H1 (cell line): Measurements from ENCODE around the gene RHD. TPM values are rescaled to one million over a fixed set of nuclear protein-coding genes. Genes with fewer than 3 reads are reported as not detected.

ENCODE experiments used
- ASH2L ChIP-seq: fragments of 200-600, 300-600 bp; sonication (generic); IDR thresholded peaks from one replicate; pipeline ENCODE4 v1.7.1; 2017; ENCODE audit warnings: low read length
- CBX8 ChIP-seq: fragments of 300-800, 300-1000 bp; sonication (generic); IDR thresholded peaks from 2 replicates; pipeline ENCODE4 v1.7.1; 2016; ENCODE audit warnings: low read depth, low read length, borderline replicate concordance
- CTBP2 ChIP-seq: IDR thresholded peaks from 2 replicates; pipeline ENCODE4 v1.7.0; 2011; ENCODE audit warnings: borderline replicate concordance, mild to moderate bottlenecking, moderate library complexity, mixed read lengths, low read length; ENCODE audit not compliant: insufficient read depth, insufficient read length
- CTCF ChIP-seq, 3 experiments: IDR thresholded peaks; 1 replicate in 2 of 3; 2 replicates in 1 of 3; pipeline versions ENCODE4 v1.5.1 to v1.6.1; 2011; ENCODE audit warnings: low read length in 3 of 3, mild to moderate bottlenecking in 3 of 3, inconsistent platforms in 2 of 3, low read depth in 1 of 3, moderate library complexity in 1 of 3; ENCODE audit not compliant: insufficient read depth in 1 of 3; ENCODE audit errors: control extremely low read depth in 1 of 3
- E2F6 ChIP-seq: IDR thresholded peaks from 2 replicates; pipeline ENCODE4 v1.6.1; 2012; ENCODE audit warnings: inconsistent platforms
- HDAC2 ChIP-seq, 2 experiments: fragments of 300-600 bp in 1 of 2; sonication (generic) in 1 of 2; IDR thresholded peaks; 2 replicates each; pipeline ENCODE4 v1.6.1; 2011 to 2012; ENCODE audit warnings: low read depth in 2 of 2, low read length in 2 of 2, mild to moderate bottlenecking in 2 of 2, moderate library complexity in 2 of 2, borderline replicate concordance in 1 of 2, inconsistent platforms in 1 of 2
- KDM4A ChIP-seq: IDR thresholded peaks from one replicate; pipeline ENCODE4 v1.7.1; 2012; ENCODE audit warnings: low read depth, mild to moderate bottlenecking, moderate library complexity, low read length, inconsistent platforms; ENCODE audit not compliant: severe bottlenecking
- KDM5A ChIP-seq: fragments of 200-600 bp; IDR thresholded peaks from 2 replicates; pipeline ENCODE4 v1.7.1; 2012; ENCODE audit warnings: mild to moderate bottlenecking, low read length, inconsistent platforms, mixed read lengths
- NRF1 ChIP-seq: IDR thresholded peaks from 2 replicates; pipeline ENCODE4 v1.6.1; 2011; ENCODE audit warnings: mild to moderate bottlenecking, low read depth, low read length, improper control_type of control experiment
- PHF8 ChIP-seq: fragments of 200-600 bp; sonication (generic); conservative IDR thresholded peaks from 2 replicates; pipeline ENCODE4 v1.7.1; 2012; ENCODE audit warnings: low read depth, mild to moderate bottlenecking, inconsistent platforms, low read length, moderate library complexity
- POLR2AphosphoS5 ChIP-seq: IDR thresholded peaks from 2 replicates; pipeline ENCODE4 v1.6.1; 2011; ENCODE audit warnings: low read depth, low read length
- RBBP5 ChIP-seq: IDR thresholded peaks from 2 replicates; pipeline ENCODE4 v1.7.1; 2012; ENCODE audit warnings: low read depth, mild to moderate bottlenecking, inconsistent platforms, low read length, moderate library complexity, borderline replicate concordance
- SAP30 ChIP-seq: fragments of 300-600 bp; sonication (generic); IDR thresholded peaks from 2 replicates; pipeline ENCODE4 v1.7.1; 2012; ENCODE audit warnings: low read length, moderate library complexity, mild to moderate bottlenecking, inconsistent platforms; ENCODE audit not compliant: insufficient read depth, insufficient replicate concordance
- SIN3A ChIP-seq, 2 experiments: IDR thresholded peaks in 1 of 2; conservative IDR thresholded peaks in 1 of 2; 2 replicates each; pipeline ENCODE4 v1.6.1; 2011 to 2012; ENCODE audit warnings: low read length in 2 of 2, improper control_type of control experiment in 1 of 2, low read depth in 1 of 2, mild to moderate bottlenecking in 1 of 2
- SIRT6 ChIP-seq: IDR thresholded peaks from one replicate; pipeline ENCODE4 v1.7.1; 2012; ENCODE audit warnings: low read length, inconsistent platforms
- TAF7 ChIP-seq: optimal IDR thresholded peaks from 2 replicates; pipeline ENCODE3; 2011; ENCODE audit warnings: low read depth, mild to moderate bottlenecking, inconsistent platforms, low read length, moderate library complexity, borderline replicate concordance
- TBP ChIP-seq: IDR thresholded peaks from 2 replicates; pipeline ENCODE4 v1.6.1; 2011; ENCODE audit warnings: low read depth, low read length, improper control_type of control experiment
- TEAD4 ChIP-seq: IDR thresholded peaks from 2 replicates; pipeline ENCODE4 v1.6.1; 2012; ENCODE audit warnings: low read depth, low read length, inconsistent platforms, mixed read lengths
- YY1 ChIP-seq: IDR thresholded peaks from 2 replicates; pipeline ENCODE4 v1.6.1; 2011; ENCODE audit warnings: low read depth, mild to moderate bottlenecking, low read length
- polyA plus RNA-seq, 7 experiments: library from polyadenylated mRNA; depleted of rRNA in 3 of 7; stranded (reverse) in 5 of 7; unstranded in 2 of 7; fragments of >200 nt in 5 of 7; fragments of 200-250 nt in 2 of 7; gene quantifications; 1 replicate in 5 of 7; 2 replicates in 1 of 7; 4 replicates in 1 of 7; pipeline versions ENCODE4 v1.2.1 to v1.2.3, GENCODE V29; 2011 to 2013; ENCODE audit warnings: missing spikeins in 2 of 7, mixed read lengths in 2 of 7
- total RNA-seq: library from RNA; stranded (reverse); fragmentation: NEBNext Ultra II Directional; extraction: Animal tissue kit (Norgen Biotek cat#: 25700); gene quantifications from 2 replicates; pipeline ENCODE4 v1.2.1, GENCODE V29; 2021

The RHD gene
- total and polyA plus RNA-seq, 2 of the 8 experiments (the other 6 are each of a cell fraction or from before 2014, with no cell fraction given): 0.21 TPM; not detected in 1

DNA sequence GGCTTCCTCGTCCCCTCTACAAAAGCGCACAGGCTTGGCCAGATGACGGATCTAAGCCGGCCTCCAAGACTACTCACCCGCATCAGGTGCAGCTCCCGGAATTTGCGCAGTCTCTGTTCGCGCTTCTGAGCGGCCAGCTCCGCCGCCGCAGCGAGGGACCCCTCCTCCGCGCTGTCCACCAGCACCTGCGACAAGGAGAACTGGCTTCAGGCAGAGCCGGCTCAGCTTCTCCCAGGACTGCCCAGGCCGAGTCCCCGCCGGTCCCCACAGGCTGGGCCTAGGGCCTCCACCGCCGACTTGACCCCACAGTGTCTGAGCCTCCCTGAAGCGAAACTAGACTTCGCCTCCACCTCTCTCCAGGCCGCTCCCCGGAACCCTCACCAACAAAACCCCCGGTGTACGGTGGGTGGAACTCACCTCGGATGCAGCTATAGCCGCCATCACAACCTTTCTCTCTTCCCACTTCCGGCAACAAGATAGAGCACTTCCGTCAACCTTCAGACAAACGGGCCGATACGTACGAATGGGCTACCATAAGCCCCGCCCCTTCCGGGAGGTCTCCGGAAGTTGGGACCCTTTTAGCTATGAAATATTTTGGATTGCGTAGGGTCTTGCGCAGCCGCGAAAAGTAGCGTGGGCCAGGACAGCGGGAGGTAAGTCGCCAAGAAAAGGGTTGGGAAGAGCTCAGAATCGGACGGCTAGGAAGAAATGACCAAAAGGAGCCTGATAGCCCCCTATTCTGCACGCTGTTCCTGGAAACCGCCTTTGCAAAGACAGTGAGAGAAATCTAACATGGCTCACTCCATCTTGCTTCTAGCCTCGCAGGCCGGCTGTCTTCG, 40.1 kb upstream of the RHD start, which contains the start of gene SYF2 (continued):
- TF ChIP-seq CTCF (IDR thresholded peaks at IDR 0.05; ENCODE audit: control extremely low read depth in 1 of 3, insufficient read depth in 1 of 3, low read depth in 1 of 3, low read length in 3 of 3): no peak; a peak in 1 of 4 replicates
- TF ChIP-seq TAF7: peak; percentile 61
- TF ChIP-seq PHF8: peak; percentile 85
- no peak for TF ChIP-seq TEAD4
- TF ChIP-seq YY1: peak; percentile 90
- TF ChIP-seq HDAC2 (IDR thresholded peaks at IDR 0.05; ENCODE audit: borderline replicate concordance in 1 of 2, low read depth in 2 of 2, low read length in 2 of 2): peak; percentile 2 to 75; a peak in 1 of 4 replicates
- no peak for TF ChIP-seq E2F6
- no peak for TF ChIP-seq CTBP2
- no peak for TF ChIP-seq SIRT6
- TF ChIP-seq CBX8: no peak
- peak; percentile 52 for TF ChIP-seq SAP30
- TF ChIP-seq ASH2L: peak; percentile 77
- peak; percentile 77 to 97 for TF ChIP-seq SIN3A (conservative IDR thresholded peaks at IDR 0.05 in 1 of 2, IDR thresholded peaks at IDR 0.05 in 1 of 2; ENCODE audit: low read depth in 1 of 2, low read length in 2 of 2)
- TF ChIP-seq POLR2AphosphoS5: peak; percentile 83
- peak; percentile 97 for TF ChIP-seq KDM5A
- peak; percentile 32 for TF ChIP-seq KDM4A
- TF ChIP-seq TBP: peak; percentile 88
- TF ChIP-seq RBBP5: peak; percentile 88
- peak; percentile 42 for TF ChIP-seq NRF1
